ENCODE data around the gene ACCSL.

ACCSL gene

GRCh38 chr11:44097821-44098220 lies 50.0 kb downstream of the ACCSL start:
- no peaks in the 10 kb centered on the region for H3K79me2 ChIP-seq (ENCODE audit: insufficient read depth, low read depth)
- no peak for TF ChIP-seq CTCF (conservative IDR thresholded peaks at IDR 0.05; ENCODE audit: low read depth, low read length)

GRCh38 chr11:44101098-44101497 lies 53.3 kb downstream of the ACCSL start:
- Histone ChIP-seq H3K27ac (no peak overlapping the region), H3K4me1 (ENCODE audit: low read depth, poor library complexity, severe bottlenecking) (no peaks in the 10 kb centered on the region), H3K9ac (no peak overlapping the region), H3K4me2 (no peak overlapping the region), H3K36me3 (ENCODE audit: insufficient read depth) (no peaks in the 10 kb centered on the region), H4K20me1 (ENCODE audit: insufficient read depth) (no peaks in the 10 kb centered on the region), H3K4me3 (IDR thresholded peaks at IDR 0.05; ENCODE audit: insufficient read depth, low read depth, low read length) (no peak overlapping the region), H3K79me2 (ENCODE audit: insufficient read depth, low read depth) (no peaks in the 10 kb centered on the region), H3K27me3 (ENCODE audit: insufficient read depth, low read depth) (no peaks in the 10 kb centered on the region), H2AFZ (ENCODE audit: low read depth) (no peak overlapping the region)
- TF ChIP-seq CTCF (conservative IDR thresholded peaks at IDR 0.05; ENCODE audit: low read depth, low read length), result no peak

More at GRCh38 chr11:44097821-44098220, 50.0 kb downstream of the ACCSL start:
- H3K9ac ChIP-seq, result no peak overlapping the region
- no peak overlapping the region for H3K4me2 ChIP-seq
- no peak overlapping the region for H2AFZ ChIP-seq (ENCODE audit: low read depth)
- H3K4me1 ChIP-seq (ENCODE audit: low read depth, poor library complexity, severe bottlenecking), result peaks cover 3% of the 10 kb centered on the region
- H3K27ac ChIP-seq, result no peak overlapping the region
- no peaks in the 10 kb centered on the region for H3K36me3 ChIP-seq (ENCODE audit: insufficient read depth)
- no peaks in the 10 kb centered on the region for H3K27me3 ChIP-seq (ENCODE audit: insufficient read depth, low read depth)
- H4K20me1 ChIP-seq (ENCODE audit: insufficient read depth), result no peaks in the 10 kb centered on the region
- no peak overlapping the region for H3K4me3 ChIP-seq (IDR thresholded peaks at IDR 0.05; ENCODE audit: insufficient read depth, low read depth, low read length)

GRCh38 chr11:44104481-44105294 lies 56.9 kb downstream of the ACCSL start:
- Histone ChIP-seq H2AFZ (ENCODE audit: low read depth) (no peak overlapping the region), H3K4me2 (no peak overlapping the region), H3K79me2 (ENCODE audit: insufficient read depth, low read depth) (no peaks in the 10 kb centered on the region), H3K27ac (no peak overlapping the region), H3K27me3 (ENCODE audit: insufficient read depth, low read depth) (no peaks in the 10 kb centered on the region), H3K36me3 (ENCODE audit: insufficient read depth) (no peaks in the 10 kb centered on the region), H4K20me1 (ENCODE audit: insufficient read depth) (no peaks in the 10 kb centered on the region), H3K4me3 (IDR thresholded peaks at IDR 0.05; ENCODE audit: insufficient read depth, low read depth, low read length) (no peak overlapping the region), H3K9ac (no peak overlapping the region), H3K4me1 (ENCODE audit: low read depth, poor library complexity, severe bottlenecking) (no peaks in the 10 kb centered on the region)
- TF ChIP-seq CTCF (conservative IDR thresholded peaks at IDR 0.05; ENCODE audit: low read depth, low read length), result no peak

GRCh38 chr11:44108260-44108659 lies 60.5 kb downstream of the ACCSL start:
- Histone ChIP-seq H3K4me3 (IDR thresholded peaks at IDR 0.05; ENCODE audit: insufficient read depth, low read depth, low read length) (no peak overlapping the region), H3K27ac (no peak overlapping the region), H4K20me1 (ENCODE audit: insufficient read depth) (no peaks in the 10 kb centered on the region; the same call in 1 of the 2 replicates), H3K9ac (no peak overlapping the region), H3K36me3 (ENCODE audit: insufficient read depth) (no peaks in the 10 kb centered on the region), H3K79me2 (ENCODE audit: insufficient read depth, low read depth) (no peaks in the 10 kb centered on the region), H2AFZ (ENCODE audit: low read depth) (no peak overlapping the region), H3K4me2 (no peak overlapping the region), H3K4me1 (ENCODE audit: low read depth, poor library complexity, severe bottlenecking) (peaks cover 19% of the 10 kb centered on the region), H3K27me3 (ENCODE audit: insufficient read depth, low read depth) (no peaks in the 10 kb centered on the region)
- TF ChIP-seq CTCF (conservative IDR thresholded peaks at IDR 0.05; ENCODE audit: low read depth, low read length), result no peak
